GM18508 (cell line): ENCODE data around the gene CARS1.

ENCODE experiments used
- ATAC-seq: cut with Tn5 transposase; IDR thresholded peaks from one replicate; pipeline ENCODE4 v1.9.1; 2021; ENCODE audit warnings: moderate number of reproducible peaks; ENCODE audit not compliant: insufficient read depth, unreplicated experiment

CARS1 gene

GRCh38 chr11:3057069-3057963, at the start of gene CARS1:
CARS1 (minus strand) TSS chr11:3057423; CDS start chr11:3057367, 56 bp downstream.
- no peak for ATAC-seq

GRCh38 chr11:3105791-3106735, 48.8 kb upstream of the CARS1 start:
- no peak for ATAC-seq

- ATAC-seq = no peak
Measured at GRCh38 chr11:3104961-3105790, 48.0 kb upstream of the CARS1 start.

- no peak for ATAC-seq
Measured at GRCh38 chr11:3104051-3104714, 47.0 kb upstream of the CARS1 start.

DNA sequence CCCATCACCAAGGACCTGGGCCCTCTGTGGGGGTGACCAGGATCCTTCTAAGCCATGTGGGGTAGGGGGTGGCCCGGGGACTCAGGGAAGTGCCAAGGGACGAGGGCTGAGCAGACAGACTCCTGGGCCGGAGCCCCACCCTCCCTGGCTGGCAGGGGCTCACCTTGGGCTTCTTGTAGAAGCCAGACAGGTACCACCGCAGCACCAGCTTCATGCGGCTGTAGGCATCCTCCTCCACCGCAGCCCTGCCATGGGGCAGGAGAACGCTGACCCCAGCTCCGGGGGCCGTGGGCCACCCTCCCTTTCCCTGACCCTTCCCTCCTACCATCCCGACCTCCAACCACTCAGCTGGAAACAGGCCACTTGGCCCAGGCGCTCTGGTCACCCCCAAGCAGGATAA, 45.9 kb upstream of the CARS1 start:
- no peak for ATAC-seq

DNA sequence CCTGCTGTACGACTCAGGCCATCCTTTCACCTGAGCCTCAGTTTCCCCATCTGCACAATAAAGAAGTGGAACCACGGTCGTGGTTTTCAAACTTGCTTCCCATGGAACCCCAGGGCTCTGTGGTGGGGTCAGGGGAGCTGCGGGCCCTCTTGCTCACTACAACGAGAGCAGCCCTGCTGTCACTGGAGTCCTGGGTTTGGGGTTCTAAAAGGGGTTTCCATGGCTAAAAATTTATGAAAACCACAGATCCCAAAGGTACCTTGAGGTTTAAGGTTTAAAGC, 45.4 kb upstream of the CARS1 start:
- no peak for ATAC-seq

DNA sequence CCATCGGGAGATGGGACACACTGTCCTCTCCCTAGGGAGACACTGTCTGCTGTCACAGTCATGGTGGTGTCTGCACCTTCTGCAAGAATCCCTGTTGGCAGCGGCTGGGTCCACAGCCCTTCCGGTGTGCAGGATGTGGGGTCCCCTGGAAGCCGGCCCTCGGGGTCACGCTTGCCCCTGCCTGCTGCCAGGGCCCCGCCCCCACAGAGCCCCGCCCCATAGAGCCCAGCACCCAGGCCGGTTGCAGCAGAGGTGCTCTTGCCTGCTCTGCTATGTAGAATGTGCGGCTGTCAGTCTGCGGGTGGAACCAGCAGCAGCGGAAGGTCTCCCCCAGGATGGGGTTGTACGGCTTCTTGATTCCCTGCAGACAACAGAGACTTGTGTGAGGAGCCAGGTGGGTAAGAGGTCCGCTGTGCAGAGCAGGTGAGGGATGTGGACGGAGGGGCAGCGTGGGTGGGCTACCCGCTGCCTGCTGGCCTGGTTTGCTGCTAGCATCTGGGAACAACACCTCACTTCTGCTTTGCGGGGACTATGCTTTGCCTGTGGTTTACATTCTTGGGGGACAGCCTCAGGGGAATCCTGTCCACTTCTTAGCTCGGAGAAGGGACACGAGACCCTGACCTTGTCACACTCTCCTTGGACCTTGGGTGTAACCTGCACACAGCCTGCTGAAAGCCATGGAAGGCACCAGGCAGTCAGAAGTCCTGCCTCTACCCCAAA, 44.9 kb upstream of the CARS1 start:
- ATAC-seq = no peak

- ATAC-seq = no peak
Measured at GRCh38 chr11:3099178-3099577, 42.0 kb upstream of the CARS1 start.

GRCh38 chr11:3096909-3097530, 39.8 kb upstream of the CARS1 start:
- no peak for ATAC-seq

DNA sequence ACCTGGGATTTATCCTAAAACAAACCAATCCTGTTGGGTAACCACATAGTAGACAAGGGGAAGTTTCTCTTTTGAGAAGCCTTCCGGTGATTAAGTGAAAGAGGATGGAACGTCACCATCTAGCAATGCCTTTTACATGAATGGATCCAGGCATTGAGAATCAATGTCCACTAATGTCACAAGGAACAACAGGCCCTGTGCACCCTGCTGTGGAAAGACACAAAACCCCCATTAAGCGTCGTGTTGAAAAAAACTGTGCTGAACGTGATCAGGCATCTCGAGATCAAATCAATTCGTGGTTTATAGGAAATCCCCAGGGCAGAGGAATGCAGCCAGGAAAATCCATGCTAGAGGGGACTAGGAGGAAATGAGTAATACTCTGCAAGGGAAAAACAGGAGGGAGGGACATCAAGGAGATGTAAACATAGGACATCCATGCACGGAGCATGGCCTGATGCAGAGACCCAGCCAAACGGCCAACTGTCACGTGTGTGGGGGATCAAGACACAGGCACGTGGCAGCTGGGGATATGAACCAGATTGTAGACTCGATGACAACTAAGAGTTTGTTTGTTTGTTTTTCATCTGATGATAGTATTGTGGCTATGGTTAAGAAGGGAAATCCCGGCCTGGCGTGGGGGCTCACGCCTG, 38.6 kb upstream of the CARS1 start:
- ATAC-seq = no peak

- no peak for ATAC-seq
Measured at GRCh38 chr11:3094223-3094824, 37.1 kb upstream of the CARS1 start.

- no peak for ATAC-seq
Measured at GRCh38 chr11:3093281-3094191, 36.3 kb upstream of the CARS1 start.

DNA sequence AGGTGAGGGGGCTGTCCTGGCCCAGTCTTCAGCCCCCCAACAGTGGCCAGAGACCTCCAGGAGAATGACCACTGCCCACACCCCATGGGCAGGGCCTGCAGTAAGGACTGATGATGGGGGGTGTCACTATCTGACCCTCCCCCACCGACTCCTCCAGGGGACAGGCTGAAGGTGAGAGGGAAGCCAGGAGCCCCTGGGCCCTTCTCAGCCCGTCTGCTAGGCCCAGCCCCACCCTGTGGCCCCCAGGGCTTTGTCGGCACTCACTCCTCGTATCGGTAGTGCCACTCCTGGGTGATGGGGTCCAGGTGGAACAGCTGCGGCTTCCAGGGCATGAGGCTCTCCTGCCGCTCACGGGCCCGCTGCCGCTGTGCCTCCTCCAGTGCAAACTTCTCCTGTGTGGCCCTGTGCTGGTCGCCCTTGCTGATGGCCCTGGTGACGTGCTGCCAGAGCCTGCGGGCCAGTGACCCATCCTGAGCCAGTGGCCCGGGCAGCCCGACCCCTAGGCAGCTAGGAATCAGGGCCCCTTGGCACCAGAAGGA, 35.4 kb upstream of the CARS1 start:
- no peak for ATAC-seq

GRCh38 chr11:3091846-3092602, 34.8 kb upstream of the CARS1 start:
- no peak for ATAC-seq

GRCh38 chr11:3091081-3091845, 34.0 kb upstream of the CARS1 start:
- ATAC-seq = no peak
